Mesodermal cell (in vitro differentiated cells): ENCODE results near the gene HSD3B7.

ENCODE experiments used
- H3K27ac ChIP-seq: 2 replicates; pipeline ENCODE4 v1.7.0; 2013; ENCODE audit warnings: mild to moderate bottlenecking, low read depth, low read length, moderate library complexity; ENCODE audit not compliant: severe bottlenecking
- H3K36me3 ChIP-seq: 2 replicates; pipeline ENCODE4 v1.7.1; 2013; ENCODE audit warnings: mild to moderate bottlenecking, low read length, moderate library complexity; ENCODE audit not compliant: control insufficient read depth, insufficient read depth
- H3K4me1 ChIP-seq: one replicate; pipeline ENCODE4 v1.7.1; 2013; ENCODE audit warnings: mild to moderate bottlenecking, low read length; ENCODE audit not compliant: insufficient read depth, control insufficient read depth, poor library complexity, severe bottlenecking
- H3K4me3 ChIP-seq: 2 replicates; pipeline ENCODE4 v1.7.0; 2013; ENCODE audit warnings: low read length, control low read depth, mild to moderate bottlenecking; ENCODE audit not compliant: insufficient read depth, poor library complexity, severe bottlenecking; ENCODE audit errors: extremely low read depth
- H3K9me3 ChIP-seq: 2 replicates; pipeline ENCODE4 v1.7.1; 2013; ENCODE audit warnings: mild to moderate bottlenecking, low read length, moderate library complexity; ENCODE audit not compliant: control insufficient read depth
- WGBS, 2 experiments: methylation state at CpG; one replicate each; pipeline ENCODE4 v1.1.5; 2013; ENCODE audit warnings: missing lambda C conversion rate in 2 of 2; ENCODE audit not compliant: insufficient coverage in 2 of 2; 5-methylcytosine and 5-hydroxymethylcytosine counted together

Gene HSD3B7

GRCh38 chr16:30983898-30984610 lies 953 bp upstream of the HSD3B7 start:
- Histone ChIP-seq H3K9me3 (no peaks in the 10 kb centered on the region), H3K27ac (no peak overlapping the region), H3K4me1 (peaks cover 13% of the 10 kb centered on the region), H3K4me3 (no peak overlapping the region), H3K36me3 (peaks cover 52% of the 10 kb centered on the region)
- WGBS, 2 experiments: 90 to 99% methylated on average over 11 to 13 of the region's 14 CpGs

- WGBS, 2 experiments: 89 to 91% methylated on average over 15 to 18 of the region's 20 CpGs
- no peak overlapping the region for H3K27ac ChIP-seq
- peaks cover 38% of the 10 kb centered on the region for H3K36me3 ChIP-seq
- H3K4me3 ChIP-seq: no peak overlapping the region
- H3K4me1 ChIP-seq: peaks cover 13% of the 10 kb centered on the region
- no peaks in the 10 kb centered on the region for H3K9me3 ChIP-seq
Measured at GRCh38 chr16:30985401-30986128, 558 bp downstream of the HSD3B7 start.

GRCh38 chr16:30986129-30986991 lies 1.4 kb downstream of the HSD3B7 start:
- Histone ChIP-seq H3K27ac (no peak overlapping the region), H3K4me1 (peaks cover 13% of the 10 kb centered on the region), H3K36me3 (peaks cover 31% of the 10 kb centered on the region), H3K4me3 (no peak overlapping the region), H3K9me3 (no peaks in the 10 kb centered on the region)
- WGBS, 2 experiments: 91 to 95% methylated on average over 18 to 27 of the region's 29 CpGs

GRCh38 chr16:30987581-30988190 lies 2.7 kb downstream of the HSD3B7 start:
- Histone ChIP-seq H3K27ac (no peak overlapping the region), H3K4me3 (no peak overlapping the region), H3K4me1 (peaks cover 17% of the 10 kb centered on the region), H3K36me3 (peaks cover 21% of the 10 kb centered on the region), H3K9me3 (no peaks in the 10 kb centered on the region)
- 96 to 97% methylated on average over 27 to 30 of the region's 30 CpGs for WGBS, 2 experiments

- 96% methylated on average over 21 to 23 of the region's 23 CpGs for whole genome bisulfite sequencing, 2 experiments
- Histone ChIP-seq H3K4me1 (peaks cover 13% of the 10 kb centered on the region), H3K27ac (no peak overlapping the region), H3K36me3 (peaks cover 8% of the 10 kb centered on the region), H3K4me3 (no peak overlapping the region), H3K9me3 (no peaks in the 10 kb centered on the region)
Measured at GRCh38 chr16:30989469-30990047, 4.6 kb downstream of the HSD3B7 start.

GRCh38 chr16:30990105-30990504 lies 5.1 kb downstream of the HSD3B7 start:
- Histone ChIP-seq H3K9me3 (no peaks in the 10 kb centered on the region), H3K4me3 (no peak overlapping the region), H3K4me1 (peaks cover 10% of the 10 kb centered on the region), H3K36me3 (peaks cover 7% of the 10 kb centered on the region), H3K27ac (no peak overlapping the region)
- 84 to 87% methylated on average over 7 to 8 of the region's 12 CpGs for WGBS, 2 experiments

GRCh38 chr16:30991052-30991451 lies 6.0 kb downstream of the HSD3B7 start:
- Histone ChIP-seq H3K36me3 (peaks cover 7% of the 10 kb centered on the region), H3K27ac (no peak overlapping the region), H3K9me3 (no peaks in the 10 kb centered on the region), H3K4me3 (no peak overlapping the region), H3K4me1 (peaks cover 4% of the 10 kb centered on the region)
- WGBS, 2 experiments: 48 to 82% methylated on average over 3 to 7 of the region's 8 CpGs

GRCh38 chr16:30992276-30992780 lies 7.3 kb downstream of the HSD3B7 start:
- H3K36me3 ChIP-seq: no peaks in the 10 kb centered on the region
- H3K4me3 ChIP-seq: no peak overlapping the region
- WGBS, 2 experiments: 94 to 97% methylated on average over 8 to 18 of the region's 21 CpGs
- peaks cover 9% of the 10 kb centered on the region for H3K4me1 ChIP-seq
- no peaks in the 10 kb centered on the region for H3K9me3 ChIP-seq
- H3K27ac ChIP-seq: no peak overlapping the region

- 88 to 91% methylated on average over 24 to 26 of the region's 29 CpGs for WGBS, 2 experiments
- H3K9me3 ChIP-seq: no peaks in the 10 kb centered on the region
- H3K27ac ChIP-seq: no peak overlapping the region
- no peaks in the 10 kb centered on the region for H3K36me3 ChIP-seq
- H3K4me3 ChIP-seq: no peak overlapping the region
- peaks cover 14% of the 10 kb centered on the region for H3K4me1 ChIP-seq
Measured at GRCh38 chr16:30992931-30993816, 8.2 kb downstream of the HSD3B7 start.
